Heart left ventricle (tissue), 16 donors: ENCODE results near the gene TMEM163. TPM values are rescaled to one million over a fixed set of nuclear protein-coding genes. Genes with fewer than 3 reads are reported as not detected.

Experiments
- ATAC-seq, 4 donors: fragments of 200-7000 bp; cut with Tn5 transposase; one replicate each; pipeline ENCODE4 v1.9.1; 2020 to 2022; ENCODE audit warnings: moderate library complexity in 4 of 4, mild to moderate bottlenecking in 3 of 4, moderate number of reproducible peaks in 1 of 4
- DNase-seq, 5 donors: peaks; one replicate each; pipeline ENCODE4 v3.0.0-alpha.2; 2020
- H3K27ac ChIP-seq, 12 donors: fragments of 200-600 bp; sonication (generic) in 4 of 12; one replicate each; pipeline versions ENCODE4 v1.5.0 to v1.8.0; 2016 to 2022; ENCODE audit warnings: mild to moderate bottlenecking in 2 of 12
- H3K27me3 ChIP-seq, 9 donors: fragments of 200-600 bp; sonication (generic) in 2 of 9; one replicate each; pipeline versions ENCODE4 v1.5.1 to v1.8.0; 2016 to 2022; ENCODE audit warnings: mild to moderate bottlenecking in 3 of 9
- H3K36me3 ChIP-seq, 9 donors: fragments of 200-600 bp; sonication (generic) in 2 of 9; one replicate each; pipeline versions ENCODE4 v1.5.0 to v1.8.0; 2018 to 2022; ENCODE audit warnings: mild to moderate bottlenecking in 2 of 9
- H3K4me1 ChIP-seq, 12 donors: fragments of 200-600 bp; sonication (generic) in 4 of 12; one replicate each; pipeline versions ENCODE4 v1.5.0 to v1.8.0; 2016 to 2022; ENCODE audit warnings: mild to moderate bottlenecking in 3 of 12
- H3K4me3 ChIP-seq, 12 donors: fragments of 200-600 bp; sonication (generic) in 4 of 12; one replicate each; pipeline versions ENCODE4 v1.5.0 to v1.8.0; 2017 to 2022; ENCODE audit warnings: mild to moderate bottlenecking in 9 of 12, moderate library complexity in 4 of 12
- H3K9me3 ChIP-seq, 12 donors: fragments of 200-600 bp; sonication (generic) in 4 of 12; one replicate each; pipeline versions ENCODE4 v1.5.0 to v1.8.0; 2016 to 2022; ENCODE audit warnings: mild to moderate bottlenecking in 1 of 12
- POLR2A ChIP-seq, 2 donors: fragments of 450-650 bp; IDR thresholded peaks; one replicate each; pipeline ENCODE4 v1.6.1; 2017; ENCODE audit warnings: antibody characterized with exemption in 2 of 2, mild to moderate bottlenecking in 2 of 2, moderate library complexity in 2 of 2
- WGBS, 4 donors: extraction: QIAGEN DNeasy Blood & Tissue Kit in 2 of 4; methylation state at CpG; one replicate each; pipeline versions ENCODE4 v1.1.5 to v1.1.7; 2013 to 2018; 5-methylcytosine and 5-hydroxymethylcytosine counted together
- intact Hi-C, 10 donors: fragments of 100-400 bp; cut with DNase I; formaldehyde crosslinking; loops; one replicate each; pipeline versions ENCODE4 v1.11.1 to v1.14.2; 2022
- polyA plus RNA-seq, 2 donors: library from polyadenylated mRNA; stranded (reverse); fragments of 200-250 nt; gene quantifications; one replicate each; pipeline ENCODE4 v1.2.3, GENCODE V29; 2013
- total RNA-seq, 9 donors: library from RNA; depleted of rRNA in 2 of 9; stranded (reverse); fragments of >200 nt in 2 of 9; fragmentation: NEBNext Ultra II Directional in 3 of 9; extraction: Animal tissue kit (Norgen Biotek cat#: 25700) in 3 of 9; gene quantifications; one replicate each; pipeline versions ENCODE4 v1.1.0 to v1.2.4, GENCODE V29; 2016 to 2023
- TF ChIP-seq, protein P1 (sequence below), 12 donors: fragments of 200-600 bp; sonication (generic) in 4 of 12; IDR thresholded peaks; one replicate each; pipeline versions ENCODE4 v1.5.0 to v1.8.0; 2018 to 2022; ENCODE audit warnings: antibody characterized with exemption in 12 of 12, mild to moderate bottlenecking in 5 of 12
- donor health status: ischemic (EF 13 %, LVEDD 7.1; RV severe dilation, severe dysfunction).
- donor health status: healthy with polysubstance abuse.
- donor health status: DM: no; HTN: yes; CAD: no.
- donor health status: DM: no; HTN: no; CAD: no.
- donor health status: ischemic (EF 25% LVEDD 6.9; RV normal size, moderate dysfunction).
- donor health status: ischemic (EF 25% LVEDD 5.7; RV mildly dilated, moderate dysfunction).
- donor health status: healthy.
- donor health status: DM: yes; HTN: yes; CAD: no.
- donor health status: ischemic (EF 35%, LVEDD 5.7; RV mildly dilated, moderate dysfunction).
- donor health status: nonischemic (EF 11% LVEDD 7.7; RV severe dilation, severe dysfunction).
- donor health status: DM: yes; HTN: yes; CAD: no.
- donor health status: PGD.
- donor health status: ischemic (EF 29% LVEDD 5.4; RV normal size, mild dysfunction).
- donor health status: nonischemic (EF 23%, LVEDD 6.1; RV moderate dilation, normal function).

Gene TMEM163
- total and polyA plus RNA-seq, 11 donors: 0.14 to 1.4 (median 0.47) TPM

DNA sequence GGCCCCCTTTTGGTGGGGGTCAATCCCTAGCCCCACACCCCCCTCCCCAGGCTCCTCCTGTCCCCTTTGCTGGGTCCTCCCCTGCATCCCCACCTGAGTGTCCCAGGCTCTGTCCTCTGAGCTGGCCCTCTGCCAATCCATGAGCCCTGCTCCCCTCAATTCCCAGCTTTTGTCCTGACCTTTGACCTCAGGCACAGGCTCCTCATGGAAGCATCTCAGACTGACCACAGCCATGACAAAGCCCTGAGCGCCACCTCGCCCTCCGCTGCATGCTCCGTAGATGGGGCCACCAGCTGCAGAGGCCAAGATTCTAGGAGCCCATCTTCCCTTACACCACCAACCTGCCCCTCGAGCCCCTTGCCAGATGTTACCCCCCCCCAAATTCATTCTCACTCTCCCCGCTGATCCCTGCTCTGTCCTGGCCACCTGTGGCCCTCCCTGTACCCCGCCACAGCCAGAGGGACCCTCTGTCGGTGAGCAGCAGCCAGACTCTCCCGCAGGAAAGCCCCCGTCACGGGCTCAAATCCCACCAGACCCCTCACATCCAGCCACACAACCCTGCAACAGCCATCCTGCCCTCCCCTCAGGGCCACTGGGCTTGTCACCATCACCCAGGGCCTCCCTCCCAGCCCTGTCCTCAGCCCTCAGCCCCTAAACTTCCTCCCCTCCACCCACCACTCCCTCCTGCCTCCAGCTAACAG lies 258.9 kb downstream of the TMEM163 start:
- H3K4me3 ChIP-seq: no peak overlapping the region
- no peaks in the 10 kb centered on the region for H3K36me3 ChIP-seq
- peaks cover 0 to 6% (median 0%) of the 10 kb centered on the region in 12 donors for H3K4me1 ChIP-seq
- TF ChIP-seq, protein P1, sequence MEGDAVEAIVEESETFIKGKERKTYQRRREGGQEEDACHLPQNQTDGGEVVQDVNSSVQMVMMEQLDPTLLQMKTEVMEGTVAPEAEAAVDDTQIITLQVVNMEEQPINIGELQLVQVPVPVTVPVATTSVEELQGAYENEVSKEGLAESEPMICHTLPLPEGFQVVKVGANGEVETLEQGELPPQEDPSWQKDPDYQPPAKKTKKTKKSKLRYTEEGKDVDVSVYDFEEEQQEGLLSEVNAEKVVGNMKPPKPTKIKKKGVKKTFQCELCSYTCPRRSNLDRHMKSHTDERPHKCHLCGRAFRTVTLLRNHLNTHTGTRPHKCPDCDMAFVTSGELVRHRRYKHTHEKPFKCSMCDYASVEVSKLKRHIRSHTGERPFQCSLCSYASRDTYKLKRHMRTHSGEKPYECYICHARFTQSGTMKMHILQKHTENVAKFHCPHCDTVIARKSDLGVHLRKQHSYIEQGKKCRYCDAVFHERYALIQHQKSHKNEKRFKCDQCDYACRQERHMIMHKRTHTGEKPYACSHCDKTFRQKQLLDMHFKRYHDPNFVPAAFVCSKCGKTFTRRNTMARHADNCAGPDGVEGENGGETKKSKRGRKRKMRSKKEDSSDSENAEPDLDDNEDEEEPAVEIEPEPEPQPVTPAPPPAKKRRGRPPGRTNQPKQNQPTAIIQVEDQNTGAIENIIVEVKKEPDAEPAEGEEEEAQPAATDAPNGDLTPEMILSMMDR (IDR thresholded peaks at IDR 0.05): no peak
- no peak for TF ChIP-seq POLR2A (IDR thresholded peaks at IDR 0.05)
- DNase-seq (peak in 2 of 5 donors; percentile 16 to 55), ATAC-seq (peak in 1 of 4 donors; percentile 3)
- H3K27ac ChIP-seq: no peak overlapping the region
- intact Hi-C loops: loop anchor here (2.0 to 10.0 kb wide), 7 partner anchors 315 to 575 kb away; no protein-coding TSS in a partner anchor
- no peaks in the 10 kb centered on the region for H3K9me3 ChIP-seq
- H3K27me3 ChIP-seq: no peaks in the 10 kb centered on the region
- 92 to 96% (median 93%) methylated on average over 11 of the region's 11 CpGs for WGBS, 4 donors

DNA sequence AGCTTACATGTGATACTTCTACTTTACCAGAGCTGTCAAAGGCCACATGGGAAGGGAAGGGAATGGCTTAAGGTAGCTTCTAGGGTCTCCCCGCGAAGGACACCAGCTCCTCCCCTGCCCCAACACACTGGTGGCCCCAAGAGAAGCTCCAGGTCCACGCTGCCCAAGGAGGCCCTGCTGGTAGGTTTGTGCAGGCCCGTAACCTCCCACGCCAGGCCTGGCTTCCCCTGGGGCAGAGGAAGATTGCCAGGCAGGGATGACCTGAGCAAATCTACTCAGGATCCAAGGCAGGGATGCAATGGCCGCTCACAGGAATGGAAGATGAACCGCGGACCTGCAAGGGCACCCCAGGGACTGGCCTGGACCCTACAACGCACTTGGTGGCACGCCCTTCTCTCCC lies 259.9 kb downstream of the TMEM163 start:
- no peaks in the 10 kb centered on the region for H3K36me3 ChIP-seq
- WGBS, 4 donors: 93 to 97% (median 95%) methylated on average over 10 of the region's 10 CpGs
- peaks cover 0 to 15% (median 0%) of the 10 kb centered on the region in 12 donors for H3K4me1 ChIP-seq
- no peaks in the 10 kb centered on the region for H3K9me3 ChIP-seq
- H3K4me3 ChIP-seq: no peak overlapping the region
- no peak for TF ChIP-seq POLR2A (IDR thresholded peaks at IDR 0.05)
- TF ChIP-seq, protein P1 (IDR thresholded peaks at IDR 0.05): no peak
- DNase-seq (peak in 2 of 5 donors; percentile 12 to 26), ATAC-seq (no peak)
- intact Hi-C loops: loop anchor here in 4 of 10 donors (2.0 to 10.0 kb wide), 3 partner anchors 326 to 574 kb away; no protein-coding TSS in a partner anchor
- H3K27ac ChIP-seq: no peak overlapping the region
- no peaks in the 10 kb centered on the region for H3K27me3 ChIP-seq

DNA sequence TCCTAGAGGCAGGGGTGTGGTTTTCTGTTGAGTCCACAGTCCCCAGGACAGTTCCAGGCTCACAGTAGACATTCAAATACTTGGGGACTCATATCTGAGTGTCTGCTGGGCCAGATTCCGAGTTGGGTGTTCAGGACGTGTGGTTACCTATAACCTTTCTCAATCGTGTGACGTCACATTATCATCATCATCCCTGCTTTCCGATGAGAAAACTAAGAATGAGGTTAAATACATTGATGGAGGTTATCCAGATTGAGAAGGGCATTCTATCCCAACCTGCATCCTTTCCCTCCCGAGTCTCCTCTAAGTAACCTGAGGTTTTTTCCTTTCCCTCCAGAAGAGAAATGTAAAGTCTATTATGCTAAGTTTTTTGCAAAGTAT lies 260.3 kb downstream of the TMEM163 start:
- intact Hi-C loops: loop anchor here in 4 of 10 donors (2.0 to 10.0 kb wide), 3 partner anchors 326 to 574 kb away; no protein-coding TSS in a partner anchor
- ATAC-seq (no peak), DNase-seq (peak in 1 of 5 donors; percentile 2)
- H3K4me1 ChIP-seq: peaks cover 0 to 16% (median 0%) of the 10 kb centered on the region in 12 donors
- TF ChIP-seq, protein P1 (IDR thresholded peaks at IDR 0.05): no peak
- no peak for TF ChIP-seq POLR2A (IDR thresholded peaks at IDR 0.05)
- no peaks in the 10 kb centered on the region for H3K9me3 ChIP-seq
- no peaks in the 10 kb centered on the region for H3K27me3 ChIP-seq
- H3K27ac ChIP-seq: no peak overlapping the region
- 94 to 96% (median 94%) methylated on average over 6 of the region's 6 CpGs for WGBS, 4 donors
- peaks cover 0 to under 1% (median 0%) of the 10 kb centered on the region in 9 donors for H3K36me3 ChIP-seq
- no peak overlapping the region for H3K4me3 ChIP-seq

DNA sequence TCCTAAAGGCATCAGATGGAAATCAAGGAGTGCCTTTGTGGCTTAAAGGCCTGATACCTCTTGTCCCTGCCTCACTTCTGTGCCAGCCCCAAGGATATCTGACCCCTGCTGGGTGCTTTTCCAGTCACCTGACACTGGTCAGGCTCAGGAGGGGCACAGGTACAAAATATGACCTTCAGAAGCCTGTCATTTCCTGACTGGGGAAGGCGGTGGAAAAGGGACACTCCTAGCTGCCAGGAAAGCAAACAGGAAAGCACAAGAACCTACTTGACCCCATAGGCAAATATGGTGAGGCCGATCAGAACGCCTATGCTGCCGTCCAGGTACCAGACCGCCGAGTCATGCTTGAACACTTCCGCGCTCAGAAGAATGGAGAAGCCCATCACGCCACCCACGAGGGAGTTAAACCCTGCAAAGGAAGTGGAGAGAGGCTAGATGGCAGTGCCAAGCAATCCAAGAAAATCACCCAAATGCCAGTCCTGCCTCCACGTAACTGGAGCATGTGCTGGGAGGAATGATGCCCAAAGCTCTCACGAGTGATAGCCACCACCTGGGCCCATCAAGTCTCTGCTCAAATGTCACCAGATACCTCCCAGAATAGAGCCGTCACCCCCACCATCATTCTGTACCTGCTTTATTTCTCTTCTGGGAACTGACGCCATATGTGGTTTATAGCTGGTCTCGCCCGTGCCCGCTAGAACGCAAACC lies 260.9 kb downstream of the TMEM163 start:
- WGBS, 4 donors: 87 to 92% (median 88%) methylated on average over 18 of the region's 18 CpGs
- no peaks in the 10 kb centered on the region for H3K27me3 ChIP-seq
- H3K9me3 ChIP-seq: no peaks in the 10 kb centered on the region
- peaks cover 0 to 2% (median 0%) of the 10 kb centered on the region in 9 donors for H3K36me3 ChIP-seq
- no peak for ATAC-seq
- DNase-seq: peak in 2 of 5 donors; percentile 8 to 21
- no peak overlapping the region for H3K27ac ChIP-seq
- TF ChIP-seq, protein P1 (IDR thresholded peaks at IDR 0.05): no peak
- TF ChIP-seq POLR2A (IDR thresholded peaks at IDR 0.05): no peak
- intact Hi-C loops: loop anchor here in 4 of 10 donors (2.0 to 10.0 kb wide), 3 partner anchors 327 to 573 kb away; no protein-coding TSS in a partner anchor
- H3K4me1 ChIP-seq: peaks cover 0 to 16% (median 0%) of the 10 kb centered on the region in 12 donors
- no peak overlapping the region for H3K4me3 ChIP-seq
